Fibroblast of lung (primary cell): ENCODE data around the gene EPS8L1. TPM values are rescaled to one million over a fixed set of nuclear protein-coding genes. Genes with fewer than 3 reads are reported as not detected.

Source experiments
- DNase-seq, 2 donors: peaks; one replicate each; pipeline versions ENCODE4 v3.0.0 to v3.0.0-alpha.2; 2010; ENCODE audit warnings: low read depth in 2 of 2
- H2AFZ ChIP-seq: 2 replicates; pipeline ENCODE4 v1.5.1; 2012; ENCODE audit warnings: low read length, control low read depth, inconsistent platforms
- H3K27ac ChIP-seq: 2 replicates; pipeline ENCODE4 v1.5.1; 2011; ENCODE audit warnings: low read length, control low read depth; ENCODE audit not compliant: insufficient read depth
- H3K27me3 ChIP-seq: 2 replicates; pipeline ENCODE4 v1.5.1; 2011; ENCODE audit warnings: mild to moderate bottlenecking, low read length; ENCODE audit not compliant: control insufficient read depth, insufficient read depth
- H3K36me3 ChIP-seq: 2 replicates; pipeline ENCODE4 v1.5.1; 2011; ENCODE audit warnings: low read length; ENCODE audit not compliant: control insufficient read depth, insufficient read depth
- H3K4me1 ChIP-seq: 2 replicates; pipeline ENCODE4 v1.5.1; 2011; ENCODE audit warnings: low read length; ENCODE audit not compliant: control insufficient read depth, insufficient read depth; ENCODE audit errors: extremely low read depth
- H3K4me2 ChIP-seq: 2 replicates; pipeline ENCODE4 v1.5.1; 2011; ENCODE audit warnings: low read length, control low read depth; ENCODE audit not compliant: insufficient read depth; ENCODE audit errors: extremely low read depth
- H3K4me3 ChIP-seq, 4 experiments: fragments of 200-600 bp in 1 of 4; sonication (generic) in 1 of 4; replicated peaks in 1 of 4; 2 replicates each; pipeline ENCODE4 v1.5.1; 2011 to 2016; ENCODE audit warnings: low read length in 4 of 4, low read depth in 3 of 4, mild to moderate bottlenecking in 3 of 4, control low read depth in 2 of 4, inconsistent platforms in 1 of 4, mixed read lengths in 1 of 4; ENCODE audit not compliant: insufficient read depth in 1 of 4; ENCODE audit errors: control extremely low read depth in 1 of 4
- H3K79me2 ChIP-seq: 2 replicates; pipeline ENCODE4 v1.5.1; 2012; ENCODE audit warnings: mild to moderate bottlenecking, low read length, inconsistent platforms; ENCODE audit not compliant: control insufficient read depth, insufficient read depth
- H3K9ac ChIP-seq: 2 replicates; pipeline ENCODE4 v1.5.1; 2011; ENCODE audit warnings: mild to moderate bottlenecking, low read length, control low read depth; ENCODE audit not compliant: insufficient read depth
- H3K9me3 ChIP-seq: 2 replicates; pipeline ENCODE4 v1.5.1; 2012; ENCODE audit warnings: low read depth, low read length; ENCODE audit not compliant: control insufficient read depth, insufficient read depth
- H4K20me1 ChIP-seq: 2 replicates; pipeline ENCODE4 v1.5.1; 2011; ENCODE audit warnings: low read length; ENCODE audit not compliant: control insufficient read depth, insufficient read depth; ENCODE audit errors: extremely low read depth
- CTCF ChIP-seq, 2 donors: IDR thresholded peaks in 1 of 2; conservative IDR thresholded peaks in 1 of 2; 1 replicate in 1 of 2; 2 replicates in 1 of 2; pipeline ENCODE4 v1.5.1; 2011 to 2012; ENCODE audit warnings: low read length in 2 of 2, control low read depth in 1 of 2, inconsistent platforms in 1 of 2, low read depth in 1 of 2, mild to moderate bottlenecking in 1 of 2
- EZH2 ChIP-seq: IDR thresholded peaks from 2 replicates; pipeline ENCODE4 v1.5.1; 2012; ENCODE audit warnings: low read length, control low read depth, mild to moderate bottlenecking; ENCODE audit errors: missing control alignments
- polyA plus RNA-seq, 2 donors: library from polyadenylated mRNA; depleted of rRNA in 1 of 2; stranded (reverse) in 1 of 2; unstranded in 1 of 2; fragments of >200 nt; gene quantifications; 2 replicates each; pipeline ENCODE4 v1.2.1, GENCODE V29; 2011 to 2012; ENCODE audit warnings: missing spikeins in 1 of 2
- total RNA-seq: library from RNA; depleted of rRNA; stranded (reverse); fragments of >200 nt; gene quantifications from 2 replicates; pipeline ENCODE4 v1.2.1, GENCODE V29; 2014

The EPS8L1 gene
- total and polyA plus RNA-seq, 2 donors (not counting 1 experiment from before 2014, with no cell fraction given) = 0.17 to 1.9 TPM

DNA sequence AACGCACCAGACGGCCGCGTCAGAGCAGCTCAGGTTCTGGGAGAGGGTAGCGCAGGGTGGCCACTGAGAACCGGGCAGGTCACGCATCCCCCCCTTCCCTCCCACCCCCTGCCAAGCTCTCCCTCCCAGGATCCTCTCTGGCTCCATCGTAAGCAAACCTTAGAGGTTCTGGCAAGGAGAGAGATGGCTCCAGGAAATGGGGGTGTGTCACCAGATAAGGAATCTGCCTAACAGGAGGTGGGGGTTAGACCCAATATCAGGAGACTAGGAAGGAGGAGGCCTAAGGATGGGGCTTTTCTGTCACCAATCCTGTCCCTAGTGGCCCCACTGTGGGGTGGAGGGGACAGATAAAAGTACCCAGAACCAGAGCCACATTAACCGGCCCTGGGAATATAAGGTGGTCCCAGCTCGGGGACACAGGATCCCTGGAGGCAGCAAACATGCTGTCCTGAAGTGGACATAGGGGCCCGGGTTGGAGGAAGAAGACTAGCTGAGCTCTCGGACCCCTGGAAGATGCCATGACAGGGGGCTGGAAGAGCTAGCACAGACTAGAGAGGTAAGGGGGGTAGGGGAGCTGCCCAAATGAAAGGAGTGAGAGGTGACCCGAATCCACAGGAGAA is 39.9 kb downstream of the EPS8L1 start:
- Histone ChIP-seq H3K4me3 (peak overlapping the region; percentile 60 to 93 (median 80)), H3K9me3 (no peaks in the 10 kb centered on the region), H3K9ac (peak overlapping the region; percentile 91), H3K79me2 (peaks cover 56% of the 10 kb centered on the region), H3K27ac (peak overlapping the region; percentile 78), H3K4me1 (peaks cover 19% of the 10 kb centered on the region), H2AFZ (no peak overlapping the region), H3K4me2 (peak overlapping the region; percentile 94), H4K20me1 (no peaks in the 10 kb centered on the region), H3K36me3 (peaks cover 4% of the 10 kb centered on the region), H3K27me3 (no peaks in the 10 kb centered on the region)
- no peak for TF ChIP-seq EZH2
- no peak for TF ChIP-seq CTCF (conservative IDR thresholded peaks at IDR 0.05 in 1 of 2, IDR thresholded peaks at IDR 0.05 in 1 of 2; ENCODE audit: low read depth in 1 of 2, low read length in 2 of 2)
- peak in 1 of 2 donors; percentile 49 for DNase-seq

- peak overlapping the region; percentile 78 for H3K27ac ChIP-seq
- no peaks in the 10 kb centered on the region for H4K20me1 ChIP-seq
- no peaks in the 10 kb centered on the region for H3K27me3 ChIP-seq
- no peaks in the 10 kb centered on the region for H3K9me3 ChIP-seq
- peak; percentile 60 to 63 for DNase-seq
- peak overlapping the region; percentile 60 to 93 (median 80) for H3K4me3 ChIP-seq
- H3K4me1 ChIP-seq = peaks cover 19% of the 10 kb centered on the region
- no peak overlapping the region for H2AFZ ChIP-seq
- H3K4me2 ChIP-seq = peak overlapping the region; percentile 94
- H3K36me3 ChIP-seq = peaks cover 4% of the 10 kb centered on the region
- peaks cover 55% of the 10 kb centered on the region for H3K79me2 ChIP-seq
- TF ChIP-seq CTCF (conservative IDR thresholded peaks at IDR 0.05 in 1 of 2, IDR thresholded peaks at IDR 0.05 in 1 of 2; ENCODE audit: low read depth in 1 of 2, low read length in 2 of 2) (no peak), EZH2 (no peak)
- H3K9ac ChIP-seq = peak overlapping the region; percentile 91
Observed at GRCh38 chr19:55116232-55116858, 40.7 kb downstream of the EPS8L1 start.

DNA sequence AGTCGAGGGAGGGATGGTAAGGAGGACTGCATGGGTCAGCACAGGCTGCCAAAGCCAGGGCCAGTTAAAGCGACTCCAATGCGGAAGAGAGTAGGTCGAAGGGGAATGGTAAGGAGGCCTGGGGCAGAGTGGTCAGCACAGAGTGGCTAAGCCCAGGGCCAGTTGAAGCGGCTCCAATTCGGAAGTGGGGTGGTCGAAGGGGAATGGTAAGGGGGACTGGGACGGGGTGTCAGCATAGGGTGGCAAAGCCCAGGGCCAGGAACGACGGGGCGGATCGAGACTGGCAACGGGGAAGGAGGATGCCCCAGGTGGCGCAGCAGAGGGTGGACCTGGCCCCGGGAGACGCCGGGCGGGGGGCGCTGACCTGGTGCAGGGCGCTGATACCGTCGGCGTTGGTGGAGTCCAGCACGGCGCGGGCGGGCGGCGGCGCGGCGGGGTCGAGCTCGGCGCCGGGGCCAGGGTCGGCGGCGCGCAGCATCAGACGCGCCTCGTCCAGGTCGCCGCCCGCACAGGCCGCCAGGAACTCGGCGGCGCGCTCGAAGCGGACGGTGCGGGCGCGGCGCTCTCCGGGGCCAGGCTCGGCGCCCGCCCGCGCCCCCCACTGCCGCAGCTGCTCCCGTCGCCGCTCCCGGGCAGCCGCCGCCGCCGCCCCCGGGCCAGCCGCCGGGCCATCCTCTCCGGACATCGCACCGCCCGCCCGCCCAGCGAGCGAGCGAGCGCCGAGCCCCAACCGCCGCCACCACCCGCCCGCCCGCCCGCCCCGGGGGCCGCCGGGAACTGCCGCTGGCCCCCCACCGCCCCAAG is 41.4 kb downstream of the EPS8L1 start, which contains the start of gene PPP1R12C:
Gene PPP1R12C (minus strand): TSS at position 779 of the 804 bp plus-strand sequence. CDS start 94 bp downstream, at position 685.
- peaks cover 19% of the 10 kb centered on the region for H3K4me1 ChIP-seq
- no peaks in the 10 kb centered on the region for H3K27me3 ChIP-seq
- TF ChIP-seq EZH2 (no peak), CTCF (conservative IDR thresholded peaks at IDR 0.05 in 1 of 2, IDR thresholded peaks at IDR 0.05 in 1 of 2; ENCODE audit: low read depth in 1 of 2, low read length in 2 of 2) (no peak)
- H3K79me2 ChIP-seq = peaks cover 49% of the 10 kb centered on the region
- no peak for DNase-seq
- peak within 1 kb of the TSS; percentile 71 for H2AFZ ChIP-seq
- H3K4me3 ChIP-seq = peak within 1 kb of the TSS; percentile 60 to 93 (median 80)
- peak within 1 kb of the TSS; percentile 91 for H3K9ac ChIP-seq
- no peaks in the 10 kb centered on the region for H4K20me1 ChIP-seq
- peaks cover 4% of the 10 kb centered on the region for H3K36me3 ChIP-seq
- H3K9me3 ChIP-seq = no peaks in the 10 kb centered on the region
- H3K27ac ChIP-seq = peak within 1 kb of the TSS; percentile 83
- peak within 1 kb of the TSS; percentile 94 for H3K4me2 ChIP-seq
